H7 (cell line): Measurements from ENCODE around the gene LAMA2. TPM values are rescaled to one million over a fixed set of nuclear protein-coding genes. Genes with fewer than 3 reads are reported as not detected.

ENCODE experiments used
- DNase-seq: peaks from one replicate; pipeline ENCODE4 v3.0.0; 2012
- H3K27me3 ChIP-seq: 2 replicates; pipeline ENCODE4 v1.6.0; 2011; ENCODE audit warnings: mild to moderate bottlenecking, low read length; ENCODE audit not compliant: control insufficient read depth, insufficient read depth
- H3K36me3 ChIP-seq: replicated peaks from 2 replicates; pipeline ENCODE4 v1.5.1; 2011; ENCODE audit warnings: low read length; ENCODE audit not compliant: control insufficient read depth, insufficient read depth
- H3K4me3 ChIP-seq: 2 replicates; pipeline ENCODE4 v1.5.1; 2011; ENCODE audit warnings: low read depth, mild to moderate bottlenecking, control low read depth, low read length, moderate library complexity; ENCODE audit not compliant: insufficient read depth
- total RNA-seq: library from RNA; depleted of rRNA; stranded (reverse); fragments of >200 nt; shearing (Covaris generic); gene quantifications from 2 replicates; pipeline ENCODE4 v1.2.3, GENCODE V29; 2014; rRNA removed

LAMA2 gene
- 2.2 and 2.8 TPM in 2 replicates for total RNA-seq

DNA sequence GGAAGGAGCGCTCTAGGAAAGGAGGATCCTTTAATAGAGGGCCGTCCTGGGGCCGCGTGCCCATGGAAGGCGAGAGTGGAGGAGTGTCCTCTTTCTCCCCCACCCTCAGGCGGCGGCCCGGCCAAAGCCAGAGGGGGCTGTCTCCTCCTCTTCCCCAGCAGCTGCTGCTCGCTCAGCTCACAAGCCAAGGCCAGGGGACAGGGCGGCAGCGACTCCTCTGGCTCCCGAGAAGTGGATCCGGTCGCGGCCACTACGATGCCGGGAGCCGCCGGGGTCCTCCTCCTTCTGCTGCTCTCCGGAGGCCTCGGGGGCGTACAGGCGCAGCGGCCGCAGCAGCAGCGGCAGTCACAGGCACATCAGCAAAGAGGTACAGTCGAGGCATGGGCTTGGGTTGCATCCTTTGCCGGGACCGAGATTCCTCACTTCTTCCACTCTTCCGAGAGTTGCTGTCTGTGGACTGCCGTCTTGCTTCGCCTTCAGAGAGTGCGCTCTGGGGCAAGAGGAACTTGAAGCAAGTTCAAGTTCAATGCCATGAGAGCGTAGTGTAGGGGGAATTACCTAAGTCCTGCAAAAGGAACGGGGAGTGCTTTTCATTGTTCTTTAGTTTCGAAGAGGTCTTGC lies at the start of gene LAMA2:
LAMA2 (plus strand) TSS at position 148 of the 621 bp plus-strand sequence; CDS start at position 256, 108 bp downstream.
- no peaks in the 10 kb centered on the region for H3K36me3 ChIP-seq
- H3K4me3 ChIP-seq, result peak within 1 kb of the TSS; percentile 68
- DNase-seq, result peak; percentile 80
- H3K27me3 ChIP-seq, result no peaks in the 10 kb centered on the region; the same call in 1 of the 2 replicates

DNA sequence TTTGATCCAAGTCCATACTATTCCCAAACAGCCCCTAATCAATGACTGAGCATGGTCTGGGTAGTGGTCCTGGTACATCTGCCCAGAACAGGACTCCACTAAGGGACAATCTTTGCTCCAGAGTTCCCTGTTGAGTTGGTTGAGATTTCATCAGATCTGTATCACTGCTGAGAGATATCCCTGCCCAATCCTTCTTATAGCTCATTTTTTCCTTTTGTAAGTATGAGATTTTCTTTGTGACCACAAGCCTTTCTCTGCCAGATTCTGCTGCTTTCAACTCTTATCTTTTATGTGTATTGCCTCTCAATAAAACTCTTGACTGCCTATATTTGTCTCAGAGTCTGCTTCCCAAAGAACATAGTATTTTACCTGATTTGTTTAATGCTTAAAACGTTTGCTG lies 46.2 kb upstream of the LAMA2 start:
- Histone ChIP-seq H3K27me3 (no peaks in the 10 kb centered on the region), H3K36me3 (no peaks in the 10 kb centered on the region), H3K4me3 (no peak overlapping the region)
- no peak for DNase-seq

GRCh38 chr6:128841518-128841917 lies 41.4 kb upstream of the LAMA2 start:
- Histone ChIP-seq H3K36me3 (no peaks in the 10 kb centered on the region), H3K4me3 (no peak overlapping the region), H3K27me3 (no peaks in the 10 kb centered on the region)
- no peak for DNase-seq

DNA sequence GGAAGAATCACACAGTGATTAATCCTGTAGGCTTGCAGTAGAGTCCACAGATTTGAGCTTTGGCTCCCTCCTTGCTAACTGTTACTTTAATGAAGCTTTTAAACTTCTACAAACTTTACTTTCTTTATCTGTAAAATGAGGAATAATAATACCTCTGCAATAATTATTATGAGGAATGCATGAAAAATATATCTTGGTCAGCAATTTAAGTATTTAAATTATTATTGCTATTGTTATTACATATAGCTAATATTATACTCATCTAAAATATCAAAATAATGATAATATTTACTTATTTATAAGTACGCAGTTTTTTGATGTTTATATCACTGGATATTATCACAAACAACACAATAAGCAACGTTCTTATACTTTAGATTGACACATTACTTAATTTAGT lies 38.3 kb upstream of the LAMA2 start:
- no peaks in the 10 kb centered on the region for H3K27me3 ChIP-seq
- no peak overlapping the region for H3K4me3 ChIP-seq
- DNase-seq, result no peak
- H3K36me3 ChIP-seq, result no peaks in the 10 kb centered on the region

- no peaks in the 10 kb centered on the region for H3K36me3 ChIP-seq
- DNase-seq, result no peak
- H3K27me3 ChIP-seq, result no peaks in the 10 kb centered on the region
- no peak overlapping the region for H3K4me3 ChIP-seq
Measured at GRCh38 chr6:128847431-128848210, 35.3 kb upstream of the LAMA2 start.

GRCh38 chr6:128848212-128848935 lies 34.6 kb upstream of the LAMA2 start:
- H3K27me3 ChIP-seq, result no peaks in the 10 kb centered on the region
- no peak for DNase-seq
- H3K36me3 ChIP-seq, result no peaks in the 10 kb centered on the region
- H3K4me3 ChIP-seq, result no peak overlapping the region

DNA sequence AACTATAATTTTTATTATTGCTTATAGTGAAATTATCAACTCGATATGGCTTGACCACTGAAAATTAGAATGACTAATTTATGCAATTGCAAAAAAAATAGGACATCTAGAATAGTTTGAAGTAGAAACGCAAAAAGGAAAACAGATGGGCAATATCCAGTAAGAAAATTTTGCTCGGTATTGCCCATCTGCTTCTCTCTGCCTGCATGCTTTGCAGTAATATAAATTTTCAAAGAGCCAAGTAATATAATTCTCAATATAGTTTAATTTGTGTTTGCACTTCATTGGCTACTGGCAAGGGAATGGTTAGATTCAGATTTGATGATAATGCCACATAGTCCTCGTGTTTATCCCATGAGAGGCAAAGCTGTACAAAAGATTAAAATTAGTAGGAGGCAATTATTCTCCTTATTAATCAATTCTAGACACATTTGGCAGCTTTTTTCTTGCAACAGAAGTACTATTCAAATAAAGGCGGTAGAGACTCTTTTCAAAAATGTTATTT lies 27.3 kb upstream of the LAMA2 start:
- Histone ChIP-seq H3K4me3 (no peak overlapping the region), H3K36me3 (no peaks in the 10 kb centered on the region), H3K27me3 (no peaks in the 10 kb centered on the region)
- DNase-seq, result no peak

GRCh38 chr6:128857806-128858205 lies 25.1 kb upstream of the LAMA2 start:
- Histone ChIP-seq H3K4me3 (no peak overlapping the region), H3K36me3 (no peaks in the 10 kb centered on the region), H3K27me3 (no peaks in the 10 kb centered on the region)
- no peak for DNase-seq

GRCh38 chr6:128860782-128861181 lies 22.2 kb upstream of the LAMA2 start:
- Histone ChIP-seq H3K4me3 (no peak overlapping the region), H3K36me3 (no peaks in the 10 kb centered on the region), H3K27me3 (no peaks in the 10 kb centered on the region)
- no peak for DNase-seq

DNA sequence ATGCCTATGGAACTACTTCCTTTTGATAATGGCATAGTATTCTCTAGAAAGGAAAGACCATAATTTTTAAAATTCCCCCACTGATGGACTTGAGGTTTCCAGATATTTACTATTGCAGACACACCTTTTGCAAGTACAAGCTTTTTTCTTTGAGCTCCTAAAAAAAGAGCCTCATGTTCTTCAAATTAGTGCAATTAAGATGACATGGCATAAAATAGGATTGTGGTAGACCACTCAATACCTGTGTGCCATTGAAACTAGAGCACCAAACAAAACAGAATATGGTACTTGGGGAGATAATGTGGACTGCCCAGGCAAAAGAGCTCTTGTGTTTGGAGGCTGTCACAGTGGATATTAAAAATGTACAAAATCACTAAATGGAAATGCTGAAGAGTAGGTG lies 19.0 kb upstream of the LAMA2 start:
- DNase-seq, result no peak

GRCh38 chr6:128870746-128871145 lies 12.2 kb upstream of the LAMA2 start:
- Histone ChIP-seq H3K36me3 (no peaks in the 10 kb centered on the region), H3K27me3 (no peaks in the 10 kb centered on the region), H3K4me3 (no peak overlapping the region)
- DNase-seq, result no peak

More for the DNA sequence above, 19.0 kb upstream of the LAMA2 start:
- Histone ChIP-seq H3K4me3 (no peak overlapping the region), H3K36me3 (no peaks in the 10 kb centered on the region), H3K27me3 (no peaks in the 10 kb centered on the region)

GRCh38 chr6:128874863-128875262 lies 8.1 kb upstream of the LAMA2 start:
- Histone ChIP-seq H3K27me3 (no peaks in the 10 kb centered on the region), H3K36me3 (no peaks in the 10 kb centered on the region), H3K4me3 (no peak overlapping the region)
- no peak for DNase-seq

DNA sequence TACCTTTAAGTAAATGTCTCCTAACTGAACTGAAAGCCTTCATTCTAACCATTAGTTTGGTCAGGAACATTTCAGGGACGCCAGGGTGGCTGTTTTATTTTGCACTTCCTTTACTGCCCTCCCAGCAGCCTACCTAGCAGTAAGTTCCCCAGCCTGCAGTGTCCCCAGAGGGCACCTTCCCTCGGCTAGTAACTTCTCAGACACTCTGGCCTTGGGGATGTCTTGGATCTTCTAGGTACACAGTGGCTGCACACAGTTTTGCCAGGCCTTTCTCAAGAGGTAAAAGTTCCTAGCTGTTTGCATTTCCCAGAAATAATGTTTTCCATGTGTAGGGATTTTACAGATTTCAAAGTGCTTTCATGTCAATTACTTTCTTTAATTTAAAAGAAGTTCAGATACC lies 378 bp upstream of the LAMA2 start:
- Histone ChIP-seq H3K27me3 (no peaks in the 10 kb centered on the region; the same call in 1 of the 2 replicates), H3K4me3 (peak overlapping the region; percentile 68; the same call in 1 of the 2 replicates), H3K36me3 (no peaks in the 10 kb centered on the region)
- peak; percentile 12 for DNase-seq

DNA sequence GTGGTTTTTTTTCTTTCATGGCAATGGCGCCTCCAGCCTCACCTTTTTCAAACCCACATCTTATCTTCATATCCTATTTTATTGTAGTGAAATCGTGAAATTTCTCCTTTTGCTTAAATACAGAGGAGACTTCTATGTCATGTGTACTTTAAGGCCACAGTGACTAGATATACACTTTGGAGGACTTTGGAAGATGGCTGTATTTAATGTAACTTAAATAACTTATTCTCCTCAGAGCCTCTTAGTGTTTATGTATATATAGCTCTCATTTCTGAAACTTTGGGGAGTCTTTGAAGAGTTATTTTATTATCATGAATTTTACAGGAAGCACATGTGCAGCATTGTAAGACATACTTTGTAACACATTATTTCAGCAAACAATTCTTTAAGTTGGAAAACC lies 968 bp downstream of the LAMA2 start:
- H3K4me3 ChIP-seq, result no peak overlapping the region
- no peaks in the 10 kb centered on the region; the same call in 1 of the 2 replicates for H3K27me3 ChIP-seq
- DNase-seq, result no peak
- no peaks in the 10 kb centered on the region for H3K36me3 ChIP-seq
